ENCODE measurements around the gene SLAMF9.

Gene SLAMF9

DNA sequence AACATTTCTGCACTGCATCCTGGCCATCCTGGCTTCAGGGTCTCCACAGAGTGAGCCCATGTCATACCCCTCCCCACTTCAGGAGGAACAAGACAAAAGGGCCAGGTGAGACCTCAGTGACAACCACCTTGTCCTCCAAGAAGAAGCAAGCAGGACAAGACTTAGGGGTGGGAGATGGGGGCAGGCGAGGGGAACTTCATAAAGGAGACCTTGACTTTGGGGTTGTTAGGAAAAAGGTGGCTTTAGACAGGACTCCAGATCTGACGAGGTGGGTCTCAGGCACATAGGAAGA lies 24.0 kb upstream of the SLAMF9 start:
- H3K27me3 ChIP-seq (ENCODE audit: control insufficient read depth, insufficient read depth, low read length, poor library complexity, severe bottlenecking), result no peaks in the 10 kb centered on the region
- 92 to 93% methylated on average over 2 of the region's 2 CpGs for WGBS, 2 experiments
- no peak overlapping the region for H3K4me3 ChIP-seq (ENCODE audit: insufficient read depth, low read depth, low read length)
- H3K9me3 ChIP-seq (ENCODE audit: control insufficient read depth, low read length), result no peaks in the 10 kb centered on the region
- H3K36me3 ChIP-seq (ENCODE audit: control insufficient read depth, insufficient read depth, low read length), result no peaks in the 10 kb centered on the region
- H3K27ac ChIP-seq (ENCODE audit: insufficient read depth, low read depth, low read length, poor library complexity, severe bottlenecking), result no peak overlapping the region
- no peaks in the 10 kb centered on the region for H3K4me1 ChIP-seq (ENCODE audit: control insufficient read depth, insufficient read depth, low read length)

DNA sequence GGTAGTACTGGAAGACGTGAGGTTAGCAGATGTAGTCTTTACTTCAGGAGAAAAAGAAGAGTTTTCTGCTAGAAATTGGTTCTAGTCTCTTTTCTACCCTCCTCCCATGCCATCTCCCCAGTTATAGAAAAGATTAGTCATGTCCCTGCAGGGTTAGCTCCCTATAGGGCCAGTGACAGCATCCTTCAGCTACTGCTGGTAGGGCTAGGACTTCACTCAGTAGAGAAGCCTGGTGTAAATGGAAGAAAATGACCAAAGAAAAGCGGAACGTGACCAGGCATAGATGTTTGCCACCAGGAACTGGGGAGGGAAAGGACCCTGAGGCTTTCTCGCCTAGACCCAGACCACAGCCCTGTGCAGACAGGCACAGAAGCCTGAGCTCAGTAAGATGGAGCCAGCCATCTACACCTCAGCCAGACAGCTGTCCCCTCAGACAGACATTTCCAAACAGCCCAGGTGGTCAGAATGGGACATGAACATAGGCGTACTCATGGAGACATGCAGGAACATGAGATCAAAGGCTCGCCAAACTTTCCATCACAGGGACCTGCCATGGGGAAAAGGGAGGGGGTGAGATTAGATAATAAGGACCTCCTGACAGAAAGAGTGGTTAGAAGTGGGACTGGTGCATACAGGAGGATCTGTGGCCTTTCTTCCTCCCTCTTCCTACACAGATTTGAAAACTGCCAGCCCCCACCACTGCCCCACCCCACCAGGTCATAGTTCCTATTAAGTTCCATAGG lies 23.5 kb upstream of the SLAMF9 start:
- Histone ChIP-seq H3K27me3 (ENCODE audit: control insufficient read depth, insufficient read depth, low read length, poor library complexity, severe bottlenecking) (no peaks in the 10 kb centered on the region), H3K36me3 (ENCODE audit: control insufficient read depth, insufficient read depth, low read length) (no peaks in the 10 kb centered on the region), H3K4me3 (ENCODE audit: insufficient read depth, low read depth, low read length) (no peak overlapping the region), H3K9me3 (ENCODE audit: control insufficient read depth, low read length) (no peaks in the 10 kb centered on the region), H3K4me1 (ENCODE audit: control insufficient read depth, insufficient read depth, low read length) (no peaks in the 10 kb centered on the region), H3K27ac (ENCODE audit: insufficient read depth, low read depth, low read length, poor library complexity, severe bottlenecking) (no peak overlapping the region)
- 90 to 94% methylated on average over 6 of the region's 6 CpGs for WGBS, 2 experiments

GRCh38 chr1:159974350-159974965 lies 20.4 kb upstream of the SLAMF9 start:
- no peaks in the 10 kb centered on the region for H3K27me3 ChIP-seq (ENCODE audit: control insufficient read depth, insufficient read depth, low read length, poor library complexity, severe bottlenecking)

GRCh38 chr1:159973350-159973940 lies 19.4 kb upstream of the SLAMF9 start:
- Histone ChIP-seq H3K9me3 (ENCODE audit: control insufficient read depth, low read length) (no peaks in the 10 kb centered on the region), H3K4me1 (ENCODE audit: control insufficient read depth, insufficient read depth, low read length) (no peaks in the 10 kb centered on the region), H3K36me3 (ENCODE audit: control insufficient read depth, insufficient read depth, low read length) (no peaks in the 10 kb centered on the region), H3K4me3 (ENCODE audit: insufficient read depth, low read depth, low read length) (no peak overlapping the region), H3K27ac (ENCODE audit: insufficient read depth, low read depth, low read length, poor library complexity, severe bottlenecking) (no peak overlapping the region), H3K27me3 (ENCODE audit: control insufficient read depth, insufficient read depth, low read length, poor library complexity, severe bottlenecking) (no peaks in the 10 kb centered on the region)
- 93% methylated on average over 6 of the region's 6 CpGs for WGBS, 2 experiments

More at GRCh38 chr1:159974350-159974965, 20.4 kb upstream of the SLAMF9 start:
- Histone ChIP-seq H3K27ac (ENCODE audit: insufficient read depth, low read depth, low read length, poor library complexity, severe bottlenecking) (no peak overlapping the region), H3K4me3 (ENCODE audit: insufficient read depth, low read depth, low read length) (no peak overlapping the region), H3K9me3 (ENCODE audit: control insufficient read depth, low read length) (no peaks in the 10 kb centered on the region), H3K36me3 (ENCODE audit: control insufficient read depth, insufficient read depth, low read length) (no peaks in the 10 kb centered on the region), H3K4me1 (ENCODE audit: control insufficient read depth, insufficient read depth, low read length) (no peaks in the 10 kb centered on the region)
- 91 to 95% methylated on average over 7 of the region's 7 CpGs for WGBS, 2 experiments

- no peaks in the 10 kb centered on the region for H3K9me3 ChIP-seq (ENCODE audit: control insufficient read depth, low read length)
- no peak overlapping the region for H3K4me3 ChIP-seq (ENCODE audit: insufficient read depth, low read depth, low read length)
- H3K27ac ChIP-seq (ENCODE audit: insufficient read depth, low read depth, low read length, poor library complexity, severe bottlenecking), result no peak overlapping the region
- H3K4me1 ChIP-seq (ENCODE audit: control insufficient read depth, insufficient read depth, low read length), result no peaks in the 10 kb centered on the region
- H3K27me3 ChIP-seq (ENCODE audit: control insufficient read depth, insufficient read depth, low read length, poor library complexity, severe bottlenecking), result no peaks in the 10 kb centered on the region
- WGBS, 2 experiments, result 91 to 96% methylated on average over 8 of the region's 8 CpGs
- no peaks in the 10 kb centered on the region for H3K36me3 ChIP-seq (ENCODE audit: control insufficient read depth, insufficient read depth, low read length)
These were observed 18.6 kb upstream of the SLAMF9 start for GRCh38 chr1:159972443-159973205.

DNA sequence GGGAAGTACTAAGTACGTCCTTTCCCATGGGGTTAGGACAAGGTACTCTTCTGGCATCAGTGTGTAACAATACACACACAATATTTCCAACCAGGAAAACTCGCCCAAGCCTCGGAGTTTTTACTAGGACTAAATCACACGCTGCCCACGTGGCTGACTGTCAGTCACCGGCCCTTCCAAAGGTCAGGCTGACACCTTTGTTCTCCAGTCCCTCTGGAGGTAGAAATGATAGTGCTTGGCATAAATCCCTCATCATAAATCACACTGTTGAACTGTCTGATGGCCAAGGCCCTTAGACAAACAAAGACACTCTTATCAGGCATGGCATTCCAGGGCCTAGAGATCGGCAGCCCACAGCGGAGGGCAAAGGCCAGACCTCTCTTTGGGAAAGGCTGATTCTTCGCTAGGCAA lies 16.9 kb upstream of the SLAMF9 start:
- no peaks in the 10 kb centered on the region for H3K27me3 ChIP-seq (ENCODE audit: control insufficient read depth, insufficient read depth, low read length, poor library complexity, severe bottlenecking)
- H3K9me3 ChIP-seq (ENCODE audit: control insufficient read depth, low read length), result no peaks in the 10 kb centered on the region
- H3K4me1 ChIP-seq (ENCODE audit: control insufficient read depth, insufficient read depth, low read length), result no peaks in the 10 kb centered on the region
- H3K36me3 ChIP-seq (ENCODE audit: control insufficient read depth, insufficient read depth, low read length), result no peaks in the 10 kb centered on the region
- no peak overlapping the region for H3K4me3 ChIP-seq (ENCODE audit: insufficient read depth, low read depth, low read length)
- WGBS, 2 experiments, result 89 to 90% methylated on average over 9 of the region's 9 CpGs
- H3K27ac ChIP-seq (ENCODE audit: insufficient read depth, low read depth, low read length, poor library complexity, severe bottlenecking), result no peak overlapping the region

DNA sequence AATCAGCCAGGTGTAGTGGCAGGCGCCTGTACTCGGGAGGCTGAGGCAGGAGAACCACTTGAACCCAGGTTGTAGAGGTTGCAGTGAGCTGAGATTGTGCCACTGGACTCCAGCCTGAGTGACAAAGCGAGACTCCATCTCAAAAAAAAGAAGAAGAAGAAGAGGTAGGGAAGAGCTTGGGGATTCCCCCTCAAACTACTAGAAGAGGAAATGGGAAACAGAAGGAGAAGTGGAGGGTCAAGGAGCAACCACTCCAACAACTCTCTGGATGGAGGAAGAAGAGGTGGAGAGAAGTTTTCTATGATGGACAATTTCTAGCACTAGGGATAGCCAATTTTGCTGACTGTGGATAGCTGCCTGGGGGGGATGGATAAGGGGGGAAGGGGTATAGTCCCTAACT lies 14.9 kb upstream of the SLAMF9 start:
- Histone ChIP-seq H3K9me3 (ENCODE audit: control insufficient read depth, low read length) (no peaks in the 10 kb centered on the region), H3K27me3 (ENCODE audit: control insufficient read depth, insufficient read depth, low read length, poor library complexity, severe bottlenecking) (no peaks in the 10 kb centered on the region), H3K36me3 (ENCODE audit: control insufficient read depth, insufficient read depth, low read length) (no peaks in the 10 kb centered on the region), H3K4me3 (ENCODE audit: insufficient read depth, low read depth, low read length) (no peak overlapping the region), H3K27ac (ENCODE audit: insufficient read depth, low read depth, low read length, poor library complexity, severe bottlenecking) (no peak overlapping the region), H3K4me1 (ENCODE audit: control insufficient read depth, insufficient read depth, low read length) (peaks cover 4% of the 10 kb centered on the region)
- 88 to 92% methylated on average over 3 of the region's 3 CpGs for WGBS, 2 experiments

DNA sequence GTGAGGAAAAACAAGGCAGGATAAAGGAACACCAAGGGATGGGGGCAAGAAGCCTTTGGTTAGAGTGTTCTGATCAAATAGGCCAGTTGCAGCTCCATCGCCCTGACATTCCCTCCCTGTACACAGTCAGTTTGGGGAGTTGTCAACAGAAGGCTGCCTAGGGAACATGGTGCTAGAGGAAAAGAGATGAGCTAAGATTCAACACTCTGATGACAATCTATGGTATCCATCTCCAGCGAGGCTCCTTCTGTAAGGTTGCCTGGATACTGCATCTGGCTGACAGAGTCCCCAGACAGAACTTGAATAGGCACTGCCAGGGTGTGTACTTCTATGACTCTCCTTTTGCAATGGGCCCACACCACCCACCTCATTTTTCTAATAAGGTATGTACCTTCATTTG lies 11.2 kb upstream of the SLAMF9 start:
- no peak overlapping the region for H3K4me3 ChIP-seq (ENCODE audit: insufficient read depth, low read depth, low read length)
- peaks cover 4% of the 10 kb centered on the region for H3K4me1 ChIP-seq (ENCODE audit: control insufficient read depth, insufficient read depth, low read length)
- H3K27me3 ChIP-seq (ENCODE audit: control insufficient read depth, insufficient read depth, low read length, poor library complexity, severe bottlenecking), result no peaks in the 10 kb centered on the region
- H3K9me3 ChIP-seq (ENCODE audit: control insufficient read depth, low read length), result no peaks in the 10 kb centered on the region
- H3K36me3 ChIP-seq (ENCODE audit: control insufficient read depth, insufficient read depth, low read length), result no peaks in the 10 kb centered on the region
- WGBS, 2 experiments, result 91 to 92% methylated on average over 2 of the region's 2 CpGs
- no peak overlapping the region for H3K27ac ChIP-seq (ENCODE audit: insufficient read depth, low read depth, low read length, poor library complexity, severe bottlenecking)

GRCh38 chr1:159964144-159964543 lies 10.1 kb upstream of the SLAMF9 start:
- 50 to 70% methylated on average over 3 of the region's 3 CpGs for WGBS, 2 experiments

DNA sequence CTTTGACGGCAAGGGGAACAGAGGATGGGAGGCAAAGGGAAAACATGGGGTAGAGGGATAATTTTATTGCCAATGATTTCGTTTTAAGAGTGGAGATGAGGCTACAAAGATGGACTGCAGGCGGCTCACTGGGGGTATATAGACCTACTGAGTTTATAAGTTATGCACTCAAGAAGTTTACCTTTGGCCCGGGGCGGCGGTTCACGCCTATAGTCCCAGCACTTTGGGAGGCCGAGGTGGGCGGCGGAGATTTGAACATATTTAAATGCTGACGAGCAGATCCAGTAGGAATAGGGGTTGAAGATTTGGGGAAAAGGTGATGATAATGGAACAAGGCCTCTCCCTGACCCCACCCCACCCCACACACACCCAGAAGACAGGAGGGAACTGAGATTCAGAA lies 8.1 kb upstream of the SLAMF9 start:
- H3K9me3 ChIP-seq (ENCODE audit: control insufficient read depth, low read length), result no peaks in the 10 kb centered on the region
- H3K27ac ChIP-seq (ENCODE audit: insufficient read depth, low read depth, low read length, poor library complexity, severe bottlenecking), result no peak overlapping the region
- H3K27me3 ChIP-seq (ENCODE audit: control insufficient read depth, insufficient read depth, low read length, poor library complexity, severe bottlenecking), result no peaks in the 10 kb centered on the region
- H3K4me3 ChIP-seq (ENCODE audit: insufficient read depth, low read depth, low read length), result no peak overlapping the region
- H3K4me1 ChIP-seq (ENCODE audit: control insufficient read depth, insufficient read depth, low read length), result peaks cover 4% of the 10 kb centered on the region
- 94 to 96% methylated on average over 11 of the region's 11 CpGs for WGBS, 2 experiments
- no peaks in the 10 kb centered on the region for H3K36me3 ChIP-seq (ENCODE audit: control insufficient read depth, insufficient read depth, low read length)

More at GRCh38 chr1:159964144-159964543, 10.1 kb upstream of the SLAMF9 start:
- Histone ChIP-seq H3K4me3 (ENCODE audit: insufficient read depth, low read depth, low read length) (no peak overlapping the region), H3K4me1 (ENCODE audit: control insufficient read depth, insufficient read depth, low read length) (peaks cover 4% of the 10 kb centered on the region), H3K27ac (ENCODE audit: insufficient read depth, low read depth, low read length, poor library complexity, severe bottlenecking) (no peak overlapping the region), H3K27me3 (ENCODE audit: control insufficient read depth, insufficient read depth, low read length, poor library complexity, severe bottlenecking) (no peaks in the 10 kb centered on the region), H3K9me3 (ENCODE audit: control insufficient read depth, low read length) (no peaks in the 10 kb centered on the region), H3K36me3 (ENCODE audit: control insufficient read depth, insufficient read depth, low read length) (no peaks in the 10 kb centered on the region)
